GM19238 (cell line): ENCODE results near the gene PCDHAC1.
"Not testable (repeated sequence)": the region's sequence is repeated elsewhere in the genome, so short reads cannot be mapped to it uniquely, and the experiment has no call there.

Source experiments
- DNase-seq: peaks from one replicate; pipeline ENCODE4 v3.0.0; 2011; ENCODE audit warnings: low spot score; ENCODE audit not compliant: insufficient read length

PCDHAC1 gene

GRCh38 chr5:140925806-140926442, at the start of gene PCDHAC1:
Gene PCDHAC1 (plus strand): TSS chr5:140926299. CDS start chr5:140926893, 594 bp downstream.
- no peak for DNase-seq

DNA sequence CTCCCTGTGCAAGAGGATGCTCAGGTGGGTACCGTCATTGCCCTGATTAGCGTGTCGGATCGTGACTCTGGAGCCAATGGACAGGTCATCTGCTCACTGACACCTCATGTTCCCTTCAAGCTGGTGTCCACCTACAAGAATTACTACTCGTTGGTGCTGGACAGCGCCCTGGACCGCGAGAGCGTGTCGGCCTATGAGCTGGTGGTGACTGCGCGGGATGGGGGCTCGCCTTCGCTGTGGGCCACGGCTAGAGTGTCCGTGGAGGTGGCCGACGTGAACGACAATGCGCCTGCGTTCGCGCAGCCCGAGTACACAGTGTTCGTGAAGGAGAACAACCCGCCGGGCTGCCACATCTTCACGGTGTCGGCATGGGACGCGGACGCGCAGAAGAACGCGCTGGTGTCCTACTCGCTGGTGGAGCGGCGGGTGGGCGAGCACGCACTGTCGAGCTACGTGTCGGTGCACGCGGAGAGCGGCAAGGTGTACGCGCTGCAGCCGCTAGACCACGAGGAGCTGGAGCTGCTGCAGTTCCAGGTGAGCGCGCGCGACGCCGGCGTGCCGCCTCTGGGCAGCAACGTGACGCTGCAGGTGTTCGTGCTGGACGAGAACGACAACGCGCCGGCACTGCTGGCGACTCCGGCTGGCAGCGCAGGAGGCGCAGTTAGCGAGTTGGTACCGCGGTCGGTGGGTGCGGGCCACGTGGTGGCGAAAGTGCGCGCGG, 49.4 kb upstream of the PCDHAC1 start:
- DNase-seq: not testable (repeated sequence)

DNA sequence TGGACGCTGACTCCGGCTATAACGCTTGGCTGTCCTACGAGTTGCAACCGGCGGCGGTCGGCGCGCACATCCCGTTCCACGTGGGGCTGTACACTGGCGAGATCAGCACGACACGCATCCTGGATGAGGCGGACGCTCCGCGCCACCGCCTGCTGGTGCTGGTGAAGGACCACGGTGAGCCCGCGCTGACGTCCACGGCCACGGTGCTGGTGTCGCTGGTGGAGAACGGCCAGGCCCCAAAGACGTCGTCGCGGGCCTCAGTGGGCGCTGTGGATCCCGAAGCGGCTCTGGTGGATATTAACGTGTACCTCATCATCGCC, 48.9 kb upstream of the PCDHAC1 start:
- DNase-seq: no peak

DNA sequence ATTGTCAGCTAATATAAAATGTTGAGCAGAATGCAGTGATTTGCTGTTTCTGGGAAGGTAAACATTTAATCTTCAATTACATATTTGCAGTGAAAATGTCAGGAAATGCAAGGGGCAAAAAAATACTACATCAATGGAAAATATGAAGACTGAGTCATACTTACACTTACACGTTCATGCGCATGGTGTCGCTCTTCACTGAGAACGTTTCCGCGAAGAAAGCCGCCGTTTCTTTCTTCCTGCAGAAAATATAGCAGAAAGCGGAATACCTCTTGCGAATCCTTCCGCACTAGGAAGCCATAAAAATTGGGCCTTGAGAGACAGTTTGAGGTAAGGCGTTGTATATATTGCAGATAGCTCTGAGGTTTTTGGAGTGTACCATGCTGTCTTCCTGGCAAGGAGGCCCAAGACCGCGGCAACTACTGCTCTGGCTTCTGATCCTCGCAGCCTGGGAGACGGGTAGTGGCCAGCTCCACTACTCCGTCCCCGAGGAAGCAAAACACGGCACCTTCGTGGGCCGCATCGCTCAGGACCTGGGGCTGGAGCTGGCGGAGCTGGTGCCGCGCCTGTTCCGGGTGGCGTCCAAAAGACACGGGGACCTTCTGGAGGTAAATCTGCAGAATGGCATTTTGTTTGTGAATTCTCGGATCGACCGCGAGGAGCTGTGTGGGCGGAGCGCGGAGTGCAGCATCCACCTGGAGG, 44.1 kb upstream of the PCDHAC1 start, which contains the start of gene PCDHA13:
Gene PCDHA13, plus strand, starts transcription at position 236 of the 702 bp plus-strand sequence. Its CDS starts 145 bp downstream, at position 381.
- no peak for DNase-seq

DNA sequence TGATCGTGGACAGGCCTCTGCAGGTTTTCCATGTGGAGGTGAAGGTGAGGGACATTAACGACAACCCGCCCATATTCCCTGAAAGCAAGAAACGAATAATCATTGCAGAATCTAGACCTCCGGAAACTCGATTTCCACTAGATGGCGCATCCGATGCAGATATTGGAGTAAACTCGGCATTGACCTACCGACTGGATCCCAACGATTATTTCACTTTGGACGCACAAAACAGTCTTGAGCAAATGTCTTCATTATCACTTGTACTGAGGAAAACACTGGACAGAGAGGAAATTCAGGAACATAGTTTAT, 43.6 kb upstream of the PCDHAC1 start:
- no peak for DNase-seq

- DNase-seq: no peak
Observed at GRCh38 chr5:140883373-140883772, 42.7 kb upstream of the PCDHAC1 start.

DNA sequence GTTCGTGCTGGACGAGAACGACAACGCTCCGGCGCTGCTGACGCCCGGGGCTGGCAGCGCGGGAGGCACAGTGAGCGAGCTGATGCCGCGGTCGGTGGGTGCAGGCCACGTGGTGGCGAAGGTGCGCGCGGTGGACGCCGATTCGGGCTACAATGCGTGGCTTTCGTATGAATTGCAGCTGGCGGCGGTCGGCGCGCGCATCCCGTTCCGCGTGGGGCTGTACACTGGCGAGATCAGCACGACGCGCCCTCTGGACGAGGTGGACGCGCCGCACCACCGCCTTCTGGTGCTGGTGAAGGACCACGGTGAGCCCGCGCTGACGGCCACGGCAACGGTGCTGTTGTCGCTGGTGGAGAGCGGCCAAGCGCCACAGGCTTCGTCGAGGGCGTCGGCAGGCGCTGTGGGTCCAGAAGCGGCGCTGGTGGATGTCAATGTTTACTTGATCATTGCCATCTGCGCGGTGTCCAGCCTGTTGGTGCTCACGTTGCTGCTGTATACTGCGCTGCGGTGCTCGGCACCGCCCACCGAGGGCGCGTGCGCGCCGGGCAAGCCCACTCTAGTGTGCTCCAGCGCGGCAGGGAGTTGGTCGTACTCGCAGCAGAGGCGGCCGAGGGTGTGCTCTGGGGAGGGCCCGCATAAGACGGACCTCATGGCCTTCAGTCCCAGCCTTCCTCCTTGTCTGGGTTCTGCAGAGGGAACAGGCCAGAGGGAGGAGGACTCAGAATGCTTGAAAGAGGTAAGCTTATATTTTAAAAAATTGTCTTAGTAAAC, 42.0 kb upstream of the PCDHAC1 start:
- no peak for DNase-seq

DNA sequence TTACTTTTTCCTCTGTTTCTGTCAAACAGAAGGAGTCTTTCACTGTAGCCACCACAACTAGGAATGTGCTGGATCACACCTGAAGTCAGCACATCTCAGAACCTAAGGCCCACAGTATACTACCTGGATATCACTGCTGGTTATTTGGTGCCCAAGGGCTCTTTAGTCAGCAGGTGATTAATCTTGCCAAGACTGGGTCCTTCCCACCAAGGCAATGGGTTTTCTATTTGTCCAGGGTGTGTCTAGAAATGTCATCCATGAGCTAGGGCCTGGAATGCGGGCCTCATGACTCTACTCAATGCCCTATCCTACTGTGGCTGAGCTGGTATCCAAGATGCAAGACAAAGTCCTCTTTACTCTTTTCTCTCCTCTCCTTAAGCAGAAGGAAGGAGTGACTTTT, 9.8 kb upstream of the PCDHAC1 start:
- no peak for DNase-seq

DNA sequence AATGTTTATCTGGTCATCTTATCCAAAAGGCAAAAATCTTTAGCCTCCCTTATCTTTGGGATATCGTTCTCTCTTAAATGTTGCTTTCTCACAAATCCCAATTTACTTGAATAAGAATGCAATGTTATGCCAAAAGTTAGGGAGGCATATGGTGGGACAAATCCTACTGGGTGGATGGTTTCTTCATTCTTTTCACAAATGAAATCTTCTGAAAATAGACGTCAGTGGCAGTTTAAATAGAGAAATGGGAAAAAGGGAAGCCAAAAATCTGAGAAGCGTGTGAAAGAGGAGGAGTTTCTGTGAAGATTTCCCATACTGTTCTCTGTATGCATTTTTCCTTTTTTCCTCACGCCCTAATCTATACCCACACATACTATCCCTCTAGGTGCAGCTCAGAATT, 2.5 kb upstream of the PCDHAC1 start:
- DNase-seq: no peak

- no peak for DNase-seq
Observed at GRCh38 chr5:140926443-140927227, 536 bp downstream of the PCDHAC1 start.

GRCh38 chr5:140927228-140927573, 1.1 kb downstream of the PCDHAC1 start:
- no peak for DNase-seq

GRCh38 chr5:140934964-140935606, 9.0 kb downstream of the PCDHAC1 start:
- no peak for DNase-seq

GRCh38 chr5:140946578-140946977, 20.5 kb downstream of the PCDHAC1 start:
- DNase-seq: no peak

DNA sequence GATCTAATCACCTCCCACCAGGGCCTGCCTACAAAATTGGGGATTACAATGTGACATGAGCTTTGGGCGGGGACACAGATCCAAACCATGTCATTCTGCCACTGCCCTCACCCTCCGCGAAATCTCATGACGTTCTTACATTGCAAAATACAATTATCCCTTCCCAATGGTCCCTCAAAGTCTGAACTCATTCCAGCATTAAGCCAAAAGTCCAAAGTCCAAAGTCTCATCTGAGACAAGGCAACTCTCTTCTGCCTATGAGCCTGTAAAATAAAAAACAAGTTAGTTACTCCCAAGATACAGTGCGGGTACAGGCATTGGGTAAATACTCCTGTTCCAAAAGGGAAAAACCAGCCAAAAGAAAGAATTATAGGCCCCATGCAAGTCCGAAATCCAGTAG, 25.5 kb downstream of the PCDHAC1 start:
- DNase-seq: no peak

DNA sequence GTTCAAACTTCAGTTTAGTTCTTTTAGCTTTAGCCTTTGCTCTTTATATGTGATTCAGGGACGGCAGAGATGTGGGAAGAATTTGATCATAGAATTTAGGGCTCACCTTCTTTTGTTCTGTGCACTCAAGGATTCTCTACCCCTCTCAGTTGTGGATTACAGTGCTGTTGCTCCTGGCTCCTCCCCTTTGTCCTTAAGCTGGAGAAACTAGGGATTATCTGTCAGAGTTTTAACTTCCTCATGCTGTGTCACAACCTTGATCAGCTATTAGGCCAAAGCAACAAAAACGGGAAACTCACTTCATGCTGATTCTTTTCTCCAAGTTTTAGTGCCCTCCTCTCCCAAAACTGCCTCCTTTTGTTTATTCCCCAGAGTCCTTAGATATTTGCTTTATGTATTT, 27.1 kb downstream of the PCDHAC1 start:
- no peak for DNase-seq

DNA sequence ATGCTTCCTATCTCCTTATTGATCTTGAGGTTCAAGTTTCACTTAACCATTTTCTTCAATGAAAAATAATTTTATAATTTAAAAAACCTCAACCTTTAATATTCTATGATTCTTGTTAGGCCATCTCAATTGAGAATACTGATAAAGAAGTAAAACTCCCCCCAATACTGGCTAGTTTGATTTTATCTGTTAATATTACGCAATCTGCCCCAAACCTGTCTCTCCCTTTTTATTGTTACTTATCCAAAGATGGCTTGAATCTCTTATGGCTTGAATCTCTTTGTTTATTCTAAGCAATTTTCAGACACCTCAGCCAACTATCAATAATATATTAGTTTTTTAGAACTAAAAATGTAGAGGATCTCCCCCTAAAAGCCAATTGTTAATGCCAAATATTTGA, 36.1 kb downstream of the PCDHAC1 start:
- DNase-seq: no peak

GRCh38 chr5:140964356-140964755, 38.3 kb downstream of the PCDHAC1 start:
- DNase-seq: no peak

GRCh38 chr5:140965905-140966292, 39.8 kb downstream of the PCDHAC1 start:
- no peak for DNase-seq

GRCh38 chr5:140966293-140967225, 40.5 kb downstream of the PCDHAC1 start, which contains the start of gene PCDHAC2:
Gene PCDHAC2 (plus strand): TSS chr5:140966476. CDS start chr5:140966767, 291 bp downstream.
- no peak for DNase-seq
